Lower leg skin (tissue), 3 donors: ENCODE results near the gene UGT2B15.

ENCODE experiments used
- POLR2A ChIP-seq, 2 donors: fragments of 450-650 bp; IDR thresholded peaks; one replicate each; pipeline ENCODE4 v1.6.1; 2016 to 2017; ENCODE audit warnings: antibody characterized with exemption in 2 of 2, mild to moderate bottlenecking in 1 of 2, moderate library complexity in 1 of 2
- TF ChIP-seq, protein P1 (sequence below), 3 donors: fragments of 450-650 bp; IDR thresholded peaks; one replicate each; pipeline ENCODE4 v1.5.1; 2016; ENCODE audit warnings: antibody characterized with exemption in 3 of 3, mild to moderate bottlenecking in 3 of 3, moderate library complexity in 2 of 3

DNA sequence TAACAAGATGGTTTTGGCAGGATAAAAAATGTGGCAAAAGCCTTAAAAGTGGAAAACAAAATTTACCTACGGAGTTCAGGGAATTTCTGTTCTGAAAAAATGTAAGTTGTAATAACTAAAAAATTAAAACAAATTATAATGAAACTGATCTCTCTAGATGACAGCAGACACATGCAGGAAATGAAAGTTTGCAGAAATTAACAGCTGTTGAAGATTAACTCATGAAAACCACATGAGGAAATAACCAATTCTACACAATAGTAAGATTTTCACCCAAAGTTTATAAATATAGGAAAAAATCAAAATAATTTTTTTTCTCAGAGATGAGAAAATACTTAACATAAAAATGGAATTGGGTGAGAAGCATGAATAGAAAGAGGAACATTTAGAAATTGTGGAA is 47.5 kb upstream of the UGT2B15 start:
- TF ChIP-seq, protein P1, sequence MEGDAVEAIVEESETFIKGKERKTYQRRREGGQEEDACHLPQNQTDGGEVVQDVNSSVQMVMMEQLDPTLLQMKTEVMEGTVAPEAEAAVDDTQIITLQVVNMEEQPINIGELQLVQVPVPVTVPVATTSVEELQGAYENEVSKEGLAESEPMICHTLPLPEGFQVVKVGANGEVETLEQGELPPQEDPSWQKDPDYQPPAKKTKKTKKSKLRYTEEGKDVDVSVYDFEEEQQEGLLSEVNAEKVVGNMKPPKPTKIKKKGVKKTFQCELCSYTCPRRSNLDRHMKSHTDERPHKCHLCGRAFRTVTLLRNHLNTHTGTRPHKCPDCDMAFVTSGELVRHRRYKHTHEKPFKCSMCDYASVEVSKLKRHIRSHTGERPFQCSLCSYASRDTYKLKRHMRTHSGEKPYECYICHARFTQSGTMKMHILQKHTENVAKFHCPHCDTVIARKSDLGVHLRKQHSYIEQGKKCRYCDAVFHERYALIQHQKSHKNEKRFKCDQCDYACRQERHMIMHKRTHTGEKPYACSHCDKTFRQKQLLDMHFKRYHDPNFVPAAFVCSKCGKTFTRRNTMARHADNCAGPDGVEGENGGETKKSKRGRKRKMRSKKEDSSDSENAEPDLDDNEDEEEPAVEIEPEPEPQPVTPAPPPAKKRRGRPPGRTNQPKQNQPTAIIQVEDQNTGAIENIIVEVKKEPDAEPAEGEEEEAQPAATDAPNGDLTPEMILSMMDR (IDR thresholded peaks at IDR 0.05), result no peak
- no peak for TF ChIP-seq POLR2A (IDR thresholded peaks at IDR 0.05)
